HCEC 1CT (cell line): ENCODE results near the gene DOCK4.

Experiments used
- DNase-seq: peaks from one replicate; pipeline ENCODE4 v3.0.0-alpha.2; 2017

Gene DOCK4

GRCh38 chr7:111841596-111842205 lies 364.5 kb downstream of the DOCK4 start:
- no peak for DNase-seq

- no peak for DNase-seq
These were observed 365.7 kb downstream of the DOCK4 start for GRCh38 chr7:111840528-111840927.

DNA sequence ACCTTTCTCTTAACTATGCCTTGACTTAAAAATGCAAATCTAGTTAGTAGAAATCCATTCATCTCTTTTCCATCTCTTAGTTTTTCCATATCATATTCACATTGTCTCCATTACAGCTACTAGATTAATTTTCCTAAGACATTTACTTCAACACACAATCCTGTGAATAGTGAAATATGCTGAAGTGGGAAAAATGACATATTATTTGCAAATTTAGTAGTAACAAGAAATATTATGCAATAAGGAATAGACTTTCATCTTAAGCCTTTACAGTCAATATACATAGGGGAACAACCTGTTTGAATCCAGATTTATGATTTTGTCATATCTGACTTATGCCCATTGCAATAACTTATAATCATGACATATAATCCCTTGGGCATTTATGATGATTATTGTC lies 366.9 kb downstream of the DOCK4 start:
- DNase-seq = no peak

DNA sequence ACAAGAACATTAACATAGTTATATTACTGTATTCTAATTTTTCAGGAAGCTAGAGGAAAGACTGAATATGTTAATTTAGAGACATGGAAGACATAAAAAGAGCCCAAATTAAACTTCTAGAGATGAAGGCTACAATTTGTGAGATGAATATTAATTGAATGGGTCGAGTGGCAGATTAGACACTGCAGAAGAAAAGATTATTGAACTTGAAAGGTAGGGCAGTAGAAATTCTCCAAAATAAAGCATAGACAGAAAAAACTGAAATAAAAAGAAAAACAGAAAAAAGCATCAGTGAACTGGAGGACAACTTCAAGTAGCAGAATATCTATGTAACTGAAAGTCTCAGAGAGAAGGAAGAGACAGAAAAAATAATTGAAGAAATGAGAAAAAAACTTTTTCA lies 369.6 kb downstream of the DOCK4 start:
- no peak for DNase-seq

DNA sequence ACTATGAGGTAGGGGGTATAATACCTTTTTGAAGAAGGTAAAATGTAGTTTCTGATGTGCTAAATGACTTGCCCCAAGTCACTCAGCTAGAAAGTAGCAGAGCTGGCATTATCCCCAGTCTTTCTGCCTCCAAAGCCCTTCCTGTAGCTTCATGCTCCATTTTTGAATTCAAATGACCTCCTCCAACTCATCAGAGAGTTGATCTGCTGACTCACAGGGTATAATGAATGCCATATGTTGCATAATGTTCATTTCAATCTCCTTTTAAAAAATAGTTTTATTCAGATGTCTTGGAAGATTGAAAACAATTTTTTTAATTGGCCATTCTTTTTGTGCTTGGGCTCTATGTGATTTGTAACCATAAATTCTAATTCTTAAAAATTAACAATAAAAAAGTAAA lies 371.1 kb downstream of the DOCK4 start:
- peak; percentile 84 for DNase-seq

GRCh38 chr7:111834367-111834766 lies 371.8 kb downstream of the DOCK4 start:
- DNase-seq = no peak

DNA sequence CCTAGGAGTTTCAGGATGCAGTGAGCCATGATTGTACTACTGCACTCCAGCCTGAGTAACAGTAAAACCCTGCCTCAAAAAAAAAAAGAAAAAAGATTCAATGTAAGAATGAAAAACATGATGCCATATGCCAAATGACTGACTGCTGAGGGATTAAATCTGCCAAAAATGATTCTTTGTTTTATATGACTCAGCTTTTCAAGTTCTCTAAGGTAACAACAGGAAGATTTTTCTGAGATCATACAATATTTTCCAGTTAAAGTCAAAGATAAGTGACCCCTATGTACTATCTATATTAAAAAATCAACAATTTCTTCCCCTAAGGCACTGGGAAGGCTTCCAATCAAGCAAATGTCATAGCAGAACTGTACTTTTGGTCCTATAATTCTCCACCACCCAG lies 372.7 kb downstream of the DOCK4 start:
- peak; percentile 13 for DNase-seq

DNA sequence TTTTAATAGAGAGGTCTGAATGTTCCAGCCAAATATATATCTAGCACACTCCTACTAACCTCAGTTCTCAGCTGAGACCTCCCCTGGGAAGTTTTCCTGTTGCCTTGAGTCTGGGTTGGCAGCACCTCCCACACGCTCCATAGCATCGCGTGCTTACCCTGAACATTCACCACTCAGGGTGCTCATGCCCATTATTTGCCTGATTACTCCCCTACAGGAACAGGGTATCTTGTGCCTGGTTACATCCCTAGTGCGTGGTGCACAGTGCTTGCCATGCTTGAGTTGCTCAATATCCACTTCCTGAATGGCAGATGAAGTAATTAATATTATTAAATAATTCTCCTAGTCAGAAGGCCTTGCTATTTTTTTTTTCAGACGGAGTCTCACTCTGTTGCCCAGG lies 374.0 kb downstream of the DOCK4 start:
- no peak for DNase-seq

- DNase-seq = no peak
These were observed 377.0 kb downstream of the DOCK4 start for GRCh38 chr7:111829221-111829620.

DNA sequence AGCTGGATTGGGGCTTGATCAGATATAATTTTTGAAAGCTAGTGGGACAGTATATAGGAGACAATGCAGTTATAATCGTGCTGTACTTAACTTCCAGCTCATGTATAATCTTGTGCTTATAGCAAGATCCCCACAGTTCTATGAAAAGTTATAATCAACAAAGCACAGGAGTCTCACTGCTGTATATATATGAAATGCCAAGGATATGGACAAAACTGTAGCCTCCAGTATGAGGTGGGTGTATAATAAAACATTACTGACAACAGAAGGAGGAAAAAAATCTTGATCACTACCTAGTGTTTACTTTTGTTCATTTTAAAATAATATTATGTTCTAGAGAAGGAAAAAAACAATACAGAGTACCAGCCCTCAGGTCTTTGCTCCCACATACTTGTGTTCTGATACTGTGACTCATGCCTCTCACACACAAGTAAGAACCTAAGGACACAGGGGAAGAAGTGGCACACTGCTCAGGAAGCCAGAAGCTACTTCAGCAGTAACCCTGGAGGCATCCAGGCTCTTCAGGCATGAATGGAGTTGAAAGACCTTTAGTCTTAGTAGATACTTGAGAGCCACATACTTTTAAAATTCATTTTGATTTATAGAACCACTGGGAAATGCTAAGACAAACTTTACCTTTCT lies 378.2 kb downstream of the DOCK4 start:
- DNase-seq = peak; percentile 51

GRCh38 chr7:111825046-111825445 lies 381.2 kb downstream of the DOCK4 start:
- no peak for DNase-seq

DNA sequence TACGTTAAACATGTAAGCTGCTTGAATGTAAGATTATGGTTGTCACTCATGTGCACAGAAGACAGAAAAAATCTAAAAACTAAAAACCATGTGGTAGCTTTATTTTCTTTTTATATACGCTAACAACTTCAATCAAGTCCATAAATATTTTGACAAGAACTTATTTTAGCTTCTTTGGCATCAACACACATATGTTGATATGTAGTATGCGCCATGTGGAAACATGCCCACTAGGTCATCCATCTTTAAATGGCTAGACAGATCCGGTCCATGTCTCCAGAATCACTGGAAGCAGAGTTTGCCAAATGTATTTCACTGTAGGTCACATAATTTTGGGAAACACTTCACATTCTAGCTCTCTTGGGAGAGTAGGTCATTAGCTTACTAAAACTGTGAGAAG lies 382.4 kb downstream of the DOCK4 start:
- DNase-seq = no peak

- DNase-seq = no peak
These were observed 385.2 kb downstream of the DOCK4 start for GRCh38 chr7:111821046-111821445.

DNA sequence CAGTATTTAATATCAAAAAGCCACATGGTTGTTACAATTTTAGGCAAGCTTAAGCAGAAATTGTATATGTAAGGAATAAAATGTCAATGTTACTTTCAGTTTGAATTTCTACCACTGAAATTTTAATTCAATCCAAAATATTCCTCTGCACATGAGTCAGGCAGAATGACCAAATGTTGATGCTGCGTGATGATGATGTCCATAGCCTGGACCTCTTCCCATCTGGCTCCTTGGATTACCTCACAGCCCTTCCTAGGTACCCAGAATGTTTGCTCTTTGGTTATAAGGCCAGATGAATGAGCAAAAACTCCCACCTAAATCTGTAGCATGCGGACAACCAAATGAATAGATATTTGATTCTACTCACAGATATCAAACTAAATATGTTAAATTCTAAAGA lies 385.6 kb downstream of the DOCK4 start:
- DNase-seq = no peak

DNA sequence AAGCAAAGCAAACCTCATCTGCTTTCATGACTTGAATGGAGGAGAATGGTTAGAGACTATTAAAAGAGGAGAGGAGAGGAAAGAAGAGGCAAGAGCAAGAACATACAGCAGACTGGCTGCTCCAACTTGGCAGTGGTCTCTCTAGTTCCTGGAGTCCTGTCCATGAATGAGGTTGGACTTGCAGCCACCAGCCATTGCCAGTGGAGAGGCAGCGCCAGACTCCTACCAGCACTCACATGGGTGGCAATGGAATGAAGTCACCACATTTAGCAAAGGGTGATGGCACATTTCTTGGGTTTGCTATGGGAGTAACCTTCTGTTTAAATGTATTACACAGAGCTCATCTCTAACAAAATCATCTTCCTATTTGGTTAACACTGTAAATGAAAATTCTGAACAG lies 386.1 kb downstream of the DOCK4 start:
- no peak for DNase-seq

DNA sequence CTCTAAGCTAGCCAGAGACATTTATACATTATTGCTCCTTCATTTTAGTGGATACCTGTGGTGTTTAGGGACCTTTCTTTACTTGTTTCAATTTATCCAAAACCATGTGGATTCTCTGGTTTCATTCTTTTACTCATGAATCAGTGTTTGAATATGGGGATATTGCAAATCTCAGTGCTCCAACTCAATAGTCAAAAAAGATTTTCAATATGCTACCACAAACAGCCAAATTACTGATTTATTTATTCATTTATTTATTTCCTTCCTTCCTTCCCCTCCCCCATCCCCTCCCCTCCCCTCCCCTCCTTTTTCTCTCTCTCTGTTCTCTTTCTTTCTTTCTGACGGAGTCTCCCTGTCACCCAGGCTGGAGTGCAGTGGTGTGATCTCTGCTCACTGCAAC lies 390.8 kb downstream of the DOCK4 start:
- no peak for DNase-seq

DNA sequence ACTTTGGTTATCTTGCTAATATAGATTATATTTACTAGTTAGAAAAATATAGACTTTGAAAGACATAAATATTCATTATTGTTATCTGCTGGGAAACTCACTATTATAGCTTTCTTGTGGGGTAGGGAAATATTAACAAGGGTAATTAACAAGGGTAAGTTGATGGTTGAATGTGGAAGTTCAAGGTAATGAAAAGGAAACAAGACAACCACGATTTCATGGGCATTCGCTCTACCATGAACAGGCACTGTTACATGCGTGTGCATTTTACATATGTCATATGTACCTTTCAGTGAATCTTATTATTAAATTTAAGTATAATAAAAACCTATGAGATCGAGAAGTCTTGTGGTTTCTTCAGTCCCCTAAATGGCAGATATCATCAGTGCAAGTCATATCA lies 392.9 kb downstream of the DOCK4 start:
- no peak for DNase-seq

GRCh38 chr7:111806232-111806631 lies 400.0 kb downstream of the DOCK4 start:
- no peak for DNase-seq

- peak; percentile 35 for DNase-seq
These were observed 403.0 kb downstream of the DOCK4 start for GRCh38 chr7:111803015-111803758.

- DNase-seq = no peak
These were observed 403.9 kb downstream of the DOCK4 start for GRCh38 chr7:111802194-111802772.

DNA sequence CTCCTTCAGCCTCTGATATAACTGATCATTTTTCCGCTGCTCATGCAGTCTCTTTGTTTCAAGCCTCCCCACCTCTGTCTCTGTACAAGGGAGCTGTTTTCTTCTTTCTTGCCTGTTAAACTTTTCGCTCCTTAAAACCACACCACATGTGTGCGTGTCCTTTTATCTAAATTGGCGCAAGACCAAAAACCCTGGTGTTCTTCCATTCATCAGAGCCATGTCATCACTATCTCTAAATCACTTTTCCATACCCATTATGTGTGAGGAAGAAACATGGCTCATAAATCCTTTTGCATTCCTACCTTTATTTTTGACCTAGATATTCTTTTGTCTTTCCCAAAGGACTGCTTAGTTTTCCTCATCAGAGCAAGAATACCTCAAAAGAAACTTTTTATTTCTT lies 404.9 kb downstream of the DOCK4 start:
- no peak for DNase-seq

DNA sequence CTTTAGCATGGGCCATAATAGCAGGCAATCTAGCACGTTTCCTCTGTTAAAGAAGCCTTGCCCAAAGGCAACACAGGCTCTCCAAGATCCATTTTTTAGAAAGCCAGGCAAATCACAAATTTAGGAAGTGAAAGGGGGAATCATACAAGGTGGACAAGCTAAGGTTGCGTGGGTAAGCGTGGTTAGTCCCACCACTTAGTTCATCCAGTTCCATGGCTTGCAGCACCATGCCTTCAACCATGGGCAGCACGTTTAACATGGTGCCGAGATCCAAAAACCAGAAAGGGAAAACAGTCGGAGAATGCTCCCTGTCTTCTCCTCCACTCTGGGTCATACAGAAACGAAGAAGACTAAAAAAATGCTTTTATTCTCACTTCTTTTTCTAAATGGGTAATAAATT lies 409.5 kb downstream of the DOCK4 start:
- no peak for DNase-seq

DNA sequence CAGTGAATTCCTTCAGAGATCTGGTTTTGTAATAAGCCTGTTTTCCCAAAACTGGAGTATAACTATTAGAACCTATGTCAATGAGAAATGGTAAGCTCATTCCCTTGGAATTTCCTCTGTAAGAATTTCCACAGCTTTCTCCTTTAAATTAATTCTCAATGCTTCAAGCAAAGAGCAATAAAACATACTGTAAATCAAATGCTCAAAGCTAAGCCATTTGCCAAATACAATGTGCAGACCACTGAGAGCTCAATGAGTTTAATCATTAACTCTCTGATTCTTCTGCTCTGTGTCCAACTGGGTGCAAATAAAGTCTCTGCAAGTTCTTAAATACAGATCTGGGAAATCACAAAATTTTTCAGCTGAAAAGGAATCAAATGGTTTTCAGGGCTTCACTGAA lies 416.3 kb downstream of the DOCK4 start:
- peak; percentile 3 for DNase-seq

DNA sequence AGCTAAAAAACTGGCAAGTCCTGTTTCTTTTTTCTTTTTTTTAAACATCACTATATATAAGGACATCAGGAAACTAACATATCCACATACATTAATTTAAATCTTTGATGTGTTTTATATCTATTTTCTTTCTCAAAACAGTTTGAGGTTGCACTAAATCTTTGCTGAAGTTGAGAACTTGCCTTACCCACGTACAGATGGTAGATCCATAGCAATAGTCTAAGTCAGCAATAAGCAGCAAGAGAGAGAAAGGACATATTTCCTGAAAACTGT lies 417.2 kb downstream of the DOCK4 start:
- no peak for DNase-seq
